Esophagus muscularis mucosa (tissue), 4 donors: Measurements from ENCODE around the gene SPDYE6. TPM values are rescaled to one million over a fixed set of nuclear protein-coding genes. Genes with fewer than 3 reads are reported as not detected.

Experiments
- DNase-seq: peaks from one replicate; pipeline ENCODE4 v3.0.0-alpha.2; 2017; ENCODE audit errors: extremely low spot score
- H3K27ac ChIP-seq, 4 donors: fragments of 200-600 bp; sonication (generic); replicated peaks in 1 of 4; 1 replicate in 3 of 4; 2 replicates in 1 of 4; pipeline ENCODE4 v1.5.1; 2016 to 2019; ENCODE audit warnings: mild to moderate bottlenecking in 1 of 4
- H3K27me3 ChIP-seq, 4 donors: fragments of 200-600 bp; sonication (generic); one replicate each; pipeline versions ENCODE4 v1.5.1 to v1.6.0; 2016 to 2019
- H3K36me3 ChIP-seq, 4 donors: fragments of 200-600 bp; sonication (generic); one replicate each; pipeline ENCODE4 v1.5.1; 2016 to 2019
- H3K4me1 ChIP-seq, 4 donors: fragments of 200-600 bp; sonication (generic); one replicate each; pipeline ENCODE4 v1.5.1; 2016 to 2019
- H3K4me3 ChIP-seq, 4 donors: fragments of 200-600 bp; sonication (generic); 1 replicate in 2 of 4; 2 replicates in 2 of 4; pipeline ENCODE4 v1.5.1; 2016 to 2019; ENCODE audit warnings: mild to moderate bottlenecking in 4 of 4, moderate library complexity in 1 of 4
- H3K9me3 ChIP-seq, 4 donors: fragments of 200-600 bp; sonication (generic); 1 replicate in 3 of 4; 2 replicates in 1 of 4; pipeline ENCODE4 v1.5.1; 2016 to 2019
- EP300 ChIP-seq: sonication (generic); formaldehyde crosslinking; IDR thresholded peaks from one replicate; pipeline ENCODE4 v1.6.1; 2017; ENCODE audit warnings: antibody characterized with exemption
- POLR2A ChIP-seq: fragments of 450-650 bp; IDR thresholded peaks from one replicate; pipeline ENCODE4 v1.6.1; 2017; ENCODE audit warnings: antibody characterized with exemption, moderate library complexity, mild to moderate bottlenecking, low read depth
- POLR2AphosphoS5 ChIP-seq, 2 donors: sonication (generic); formaldehyde crosslinking; IDR thresholded peaks; one replicate each; pipeline ENCODE4 v1.6.1; 2017; ENCODE audit warnings: antibody characterized with exemption in 2 of 2
- WGBS: methylation state at CpG from one replicate; pipeline ENCODE4 v1.1.5; 2018; 5-methylcytosine and 5-hydroxymethylcytosine counted together
- intact Hi-C: fragments of 100-400 bp; cut with DNase I; formaldehyde crosslinking; loops from one replicate; pipeline ENCODE4 v1.15.1; 2023
- total RNA-seq, 4 donors: library from RNA; depleted of rRNA; stranded (reverse); fragments of >200 nt; gene quantifications; one replicate each; pipeline versions ENCODE4 v1.1.0 to v1.2.1, GENCODE V29; 2016
- TF ChIP-seq, protein P1 (sequence below), 3 experiments: fragments of 200-600 bp in 2 of 3; fragments of 450-650 bp in 1 of 3; sonication (generic) in 2 of 3; IDR thresholded peaks; one replicate each; pipeline ENCODE4 v1.5.1; 2017 to 2019; ENCODE audit warnings: antibody characterized with exemption in 3 of 3, mild to moderate bottlenecking in 2 of 3, moderate library complexity in 1 of 3

The SPDYE6 gene
- total RNA-seq, 4 donors from 2014 or later, result not detected

DNA sequence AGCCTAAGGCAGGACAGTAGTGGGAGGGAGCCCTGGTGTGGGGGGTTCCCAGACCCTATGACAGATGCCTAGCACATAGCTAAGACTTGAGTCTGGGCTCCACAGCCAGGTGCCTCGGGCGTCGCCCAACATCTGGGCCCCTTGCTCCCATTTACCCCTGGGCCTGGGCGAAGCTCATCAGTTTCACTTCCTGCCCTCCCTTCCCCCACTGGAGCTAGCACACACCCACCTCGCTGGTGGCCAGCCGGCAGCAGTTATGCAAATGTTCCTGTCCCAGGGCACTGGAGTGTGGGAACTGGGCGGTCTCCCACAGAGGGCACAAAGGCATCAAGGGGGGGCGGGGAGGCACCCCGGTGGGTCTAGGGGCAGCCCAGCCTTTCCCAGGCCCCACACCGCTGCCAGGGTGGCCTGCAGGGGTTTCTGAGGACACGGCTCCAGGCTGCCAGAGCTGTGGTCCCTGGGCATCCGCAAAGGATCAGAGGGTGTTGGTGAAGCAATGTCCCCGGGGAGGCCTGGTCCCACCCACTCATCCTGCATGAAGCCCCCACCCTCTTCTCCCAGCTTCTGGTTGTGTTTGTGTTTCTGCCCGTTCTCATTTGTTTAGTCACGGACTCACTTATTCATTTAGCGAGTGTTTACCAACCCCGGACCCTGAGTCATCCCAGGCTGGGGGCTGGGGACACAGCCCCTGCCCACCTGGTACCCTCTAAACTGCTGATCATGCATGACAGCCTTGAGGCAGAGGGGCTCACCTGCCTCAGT lies 49.1 kb downstream of the SPDYE6 start:
- WGBS, result 70% methylated on average over 9 of the region's 17 CpGs
- DNase-seq, result no peak
- Histone ChIP-seq H3K4me1 (peaks cover 5 to 20% (median 10%) of the 10 kb centered on the region in 4 donors), H3K36me3 (peaks cover 0 to 14% (median 0%) of the 10 kb centered on the region in 4 donors), H3K4me3 (peak overlapping the region in 2 of 4 donors; percentile 20 to 21), H3K27ac (no peak overlapping the region), H3K27me3 (no peaks in the 10 kb centered on the region), H3K9me3 (no peaks in the 10 kb centered on the region)
- intact Hi-C loops, result no loop called here
- no peak for TF ChIP-seq POLR2A
- TF ChIP-seq EP300, result no peak
- no peak for TF ChIP-seq POLR2AphosphoS5 (IDR thresholded peaks at IDR 0.05)
- TF ChIP-seq, protein P1, sequence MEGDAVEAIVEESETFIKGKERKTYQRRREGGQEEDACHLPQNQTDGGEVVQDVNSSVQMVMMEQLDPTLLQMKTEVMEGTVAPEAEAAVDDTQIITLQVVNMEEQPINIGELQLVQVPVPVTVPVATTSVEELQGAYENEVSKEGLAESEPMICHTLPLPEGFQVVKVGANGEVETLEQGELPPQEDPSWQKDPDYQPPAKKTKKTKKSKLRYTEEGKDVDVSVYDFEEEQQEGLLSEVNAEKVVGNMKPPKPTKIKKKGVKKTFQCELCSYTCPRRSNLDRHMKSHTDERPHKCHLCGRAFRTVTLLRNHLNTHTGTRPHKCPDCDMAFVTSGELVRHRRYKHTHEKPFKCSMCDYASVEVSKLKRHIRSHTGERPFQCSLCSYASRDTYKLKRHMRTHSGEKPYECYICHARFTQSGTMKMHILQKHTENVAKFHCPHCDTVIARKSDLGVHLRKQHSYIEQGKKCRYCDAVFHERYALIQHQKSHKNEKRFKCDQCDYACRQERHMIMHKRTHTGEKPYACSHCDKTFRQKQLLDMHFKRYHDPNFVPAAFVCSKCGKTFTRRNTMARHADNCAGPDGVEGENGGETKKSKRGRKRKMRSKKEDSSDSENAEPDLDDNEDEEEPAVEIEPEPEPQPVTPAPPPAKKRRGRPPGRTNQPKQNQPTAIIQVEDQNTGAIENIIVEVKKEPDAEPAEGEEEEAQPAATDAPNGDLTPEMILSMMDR (IDR thresholded peaks at IDR 0.05), result no peak

DNA sequence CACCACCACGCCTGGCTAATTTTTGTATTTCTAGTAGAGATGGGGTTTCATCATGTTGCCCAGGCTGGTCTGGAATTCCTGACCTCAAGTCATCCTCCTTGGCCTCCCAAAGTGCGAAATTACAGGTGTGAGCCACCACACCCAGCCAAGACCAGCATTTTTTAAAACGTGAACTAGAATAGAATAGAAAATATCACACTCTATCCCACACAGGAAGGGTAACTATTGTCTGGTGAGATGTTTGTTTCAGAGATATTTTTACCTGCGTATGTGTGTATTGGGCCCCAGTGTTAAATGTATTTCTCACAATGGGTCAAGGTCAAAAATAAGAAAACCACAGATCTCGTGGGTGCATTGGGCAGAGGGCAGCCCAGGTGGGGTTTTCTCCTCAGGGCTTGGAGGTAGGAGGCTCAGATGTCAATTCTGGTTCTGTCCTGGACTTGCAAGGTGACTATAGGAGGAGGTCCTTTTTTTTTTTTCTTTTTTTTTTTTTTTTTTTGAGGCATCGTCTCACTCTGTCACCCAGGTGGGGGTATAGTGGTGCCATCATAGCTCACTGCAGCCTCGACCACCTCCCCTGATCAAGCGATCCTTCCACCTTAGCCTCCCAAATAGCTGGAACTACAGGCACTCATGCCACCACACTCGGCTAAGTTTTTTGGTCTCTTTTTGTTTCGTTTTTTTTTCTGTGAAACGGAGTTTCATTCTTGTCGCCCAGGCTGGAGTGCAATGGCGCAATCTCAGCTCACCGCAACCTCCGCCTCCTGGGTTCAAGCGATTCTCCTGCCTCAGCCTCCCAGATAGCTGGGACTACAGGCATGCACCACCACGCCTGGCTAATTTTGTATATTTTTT lies 50.6 kb downstream of the SPDYE6 start:
- TF ChIP-seq EP300 (no peak), POLR2AphosphoS5 (IDR thresholded peaks at IDR 0.05) (no peak), POLR2A (no peak)
- TF ChIP-seq, protein P1 (IDR thresholded peaks at IDR 0.05), result no peak
- Histone ChIP-seq H3K27me3 (peaks cover 0 to 6% (median 0%) of the 10 kb centered on the region in 4 donors), H3K9me3 (no peaks in the 10 kb centered on the region), H3K27ac (no peak overlapping the region), H3K4me1 (peaks cover 5 to 25% (median 14%) of the 10 kb centered on the region in 4 donors), H3K4me3 (no peak overlapping the region), H3K36me3 (peaks cover 0 to 8% (median 0%) of the 10 kb centered on the region in 4 donors)
- intact Hi-C loops, result no loop called here
- DNase-seq, result no peak
- 89% methylated on average over 17 of the region's 17 CpGs for WGBS

DNA sequence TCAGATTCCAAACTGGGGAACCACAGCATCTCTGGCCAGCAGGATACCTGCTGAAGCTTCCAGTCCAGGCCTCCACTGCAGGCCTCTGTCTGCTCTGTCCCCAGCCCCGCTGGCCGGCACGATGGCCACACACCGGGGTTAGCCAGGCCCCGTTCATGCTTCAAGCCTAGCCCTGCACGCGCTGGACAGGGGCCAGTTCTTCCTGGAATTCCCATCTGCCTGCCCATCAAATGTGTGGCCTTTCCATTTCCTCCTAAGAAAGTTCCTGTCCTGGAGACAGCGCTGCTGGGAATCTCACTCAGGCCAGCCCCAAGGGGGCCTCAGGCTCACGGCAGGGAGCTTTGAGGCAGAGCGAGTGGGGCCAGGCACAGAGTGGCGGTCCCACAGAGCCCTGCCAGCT lies 51.6 kb downstream of the SPDYE6 start:
- 78% methylated on average over 5 of the region's 11 CpGs for WGBS
- Histone ChIP-seq H3K27ac (peak overlapping the region in 1 of 4 donors; percentile 44), H3K27me3 (peaks cover 0 to 15% (median 0%) of the 10 kb centered on the region in 4 donors), H3K9me3 (no peaks in the 10 kb centered on the region), H3K4me1 (peaks cover 9 to 28% (median 19%) of the 10 kb centered on the region in 4 donors), H3K4me3 (no peak overlapping the region), H3K36me3 (peaks cover 0 to 5% (median 0%) of the 10 kb centered on the region in 4 donors)
- intact Hi-C loops, result no loop called here
- DNase-seq, result no peak
- TF ChIP-seq POLR2A (no peak), EP300 (no peak), POLR2AphosphoS5 (IDR thresholded peaks at IDR 0.05) (no peak)
- TF ChIP-seq, protein P1 (IDR thresholded peaks at IDR 0.05), result no peak

DNA sequence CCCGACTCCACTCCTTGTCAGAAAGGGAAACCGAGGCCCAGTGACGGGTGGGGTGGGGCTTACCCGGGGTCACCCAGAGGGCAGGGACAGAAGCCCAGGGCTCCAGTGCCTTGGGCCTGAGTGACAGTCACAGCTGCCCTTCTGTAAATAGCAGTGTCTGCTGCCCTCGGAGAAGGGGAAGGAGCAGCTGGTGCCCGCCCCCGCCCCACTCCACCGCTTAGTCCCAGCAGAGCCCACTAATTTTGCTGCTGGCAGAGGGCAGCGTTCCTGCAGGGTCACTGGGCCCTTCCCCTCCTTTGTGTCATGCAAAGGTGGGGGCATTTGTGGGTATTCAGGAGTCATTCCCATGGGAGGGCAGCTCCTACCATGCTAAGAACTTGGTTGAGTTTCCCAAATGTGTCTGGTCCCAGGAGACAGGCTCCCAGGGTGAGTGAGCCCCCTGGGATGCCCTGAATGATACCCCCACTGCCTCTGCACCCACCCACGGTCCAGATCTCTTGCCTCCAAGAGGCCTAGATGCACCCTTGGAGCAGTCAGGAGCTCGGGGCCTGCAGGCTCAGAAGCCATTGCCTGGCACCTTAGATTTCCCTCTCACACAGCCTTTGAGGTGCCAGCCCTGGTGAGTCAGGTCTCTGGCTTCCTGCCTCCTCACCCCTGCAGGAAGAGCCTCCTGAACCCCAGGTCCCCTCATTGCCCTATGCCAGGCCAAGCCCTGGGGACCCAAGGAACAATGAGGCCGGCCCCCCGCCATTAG lies 52.4 kb downstream of the SPDYE6 start:
- no peaks in the 10 kb centered on the region for H3K9me3 ChIP-seq
- intact Hi-C loops, result no loop called here
- DNase-seq, result no peak
- H3K27me3 ChIP-seq, result peaks cover 0 to 23% (median 0%) of the 10 kb centered on the region in 4 donors
- H3K4me1 ChIP-seq, result peaks cover 9 to 28% (median 19%) of the 10 kb centered on the region in 4 donors
- H3K27ac ChIP-seq, result peak overlapping the region in 1 of 4 donors; percentile 19
- H3K4me3 ChIP-seq, result no peak overlapping the region
- TF ChIP-seq POLR2A (no peak), EP300 (no peak), POLR2AphosphoS5 (IDR thresholded peaks at IDR 0.05) (no peak)
- TF ChIP-seq, protein P1 (IDR thresholded peaks at IDR 0.05), result no peak
- 93% methylated on average over 4 of the region's 13 CpGs for WGBS
- no peaks in the 10 kb centered on the region for H3K36me3 ChIP-seq
